GM12865 (cell line): ENCODE data around the gene SYNC.

Experiments
- DNase-seq: peaks from one replicate; pipeline ENCODE4 v3.0.0; 2010; ENCODE audit warnings: low read depth
- H3K4me3 ChIP-seq: 2 replicates; pipeline ENCODE4 v1.5.1; 2011; ENCODE audit warnings: mild to moderate bottlenecking, low read depth, low read length, control low read depth
- CTCF ChIP-seq: IDR thresholded peaks from 2 replicates; pipeline ENCODE4 v1.5.1; 2011; ENCODE audit warnings: low read length, control low read depth, low read depth, inconsistent platforms; ENCODE audit not compliant: insufficient read depth; ENCODE audit errors: missing control alignments

SYNC gene

GRCh38 chr1:32743380-32744070 lies 41.0 kb upstream of the SYNC start:
- no peak for TF ChIP-seq CTCF
- H3K4me3 ChIP-seq, result no peak overlapping the region
- DNase-seq, result no peak

- TF ChIP-seq CTCF, result no peak
- DNase-seq, result no peak
- H3K4me3 ChIP-seq, result no peak overlapping the region
These were observed 40.4 kb upstream of the SYNC start for GRCh38 chr1:32742956-32743355.

- H3K4me3 ChIP-seq, result no peak overlapping the region; the same call in 1 of the 2 replicates
- TF ChIP-seq CTCF, result no peak
- DNase-seq, result no peak
These were observed 39.8 kb upstream of the SYNC start for GRCh38 chr1:32742199-32742947.

- DNase-seq, result no peak
- TF ChIP-seq CTCF, result peak; percentile 3
- H3K4me3 ChIP-seq, result peak overlapping the region; percentile 41
These were observed 39.0 kb upstream of the SYNC start for GRCh38 chr1:32741413-32742198.

- DNase-seq, result no peak
- TF ChIP-seq CTCF, result no peak
These were observed 38.5 kb upstream of the SYNC start for GRCh38 chr1:32741059-32741412.

GRCh38 chr1:32736812-32737791 lies 34.5 kb upstream of the SYNC start:
- DNase-seq, result no peak
- TF ChIP-seq CTCF, result no peak
- no peak overlapping the region for H3K4me3 ChIP-seq

More at GRCh38 chr1:32741059-32741412, 38.5 kb upstream of the SYNC start:
- H3K4me3 ChIP-seq, result peak overlapping the region; percentile 41
